Subcutaneous abdominal adipose tissue (tissue), 5 donors: Measurements from ENCODE around the gene TEX51.

Experiments
- H3K27ac ChIP-seq: one replicate; pipeline ENCODE4 v1.7.0; 2013; ENCODE audit warnings: low read depth, mild to moderate bottlenecking, inconsistent platforms, low read length, moderate library complexity
- H3K27me3 ChIP-seq, 5 donors: one replicate each; pipeline ENCODE4 v1.7.0; 2013; ENCODE audit warnings: low read length in 5 of 5, inconsistent platforms in 1 of 5; ENCODE audit not compliant: control insufficient read depth in 5 of 5, insufficient read depth in 4 of 5
- H3K36me3 ChIP-seq, 5 donors: one replicate each; pipeline ENCODE4 v1.7.0; 2013; ENCODE audit warnings: low read length in 5 of 5; ENCODE audit not compliant: control insufficient read depth in 5 of 5, insufficient read depth in 5 of 5
- H3K4me1 ChIP-seq, 5 donors: one replicate each; pipeline ENCODE4 v1.7.0; 2013; ENCODE audit warnings: low read length in 5 of 5, mild to moderate bottlenecking in 3 of 5, moderate library complexity in 1 of 5; ENCODE audit not compliant: control insufficient read depth in 5 of 5, insufficient read depth in 5 of 5
- H3K4me3 ChIP-seq, 5 donors: one replicate each; pipeline ENCODE4 v1.7.0; 2013; ENCODE audit warnings: low read length in 5 of 5, low read depth in 1 of 5
- H3K9ac ChIP-seq, 5 donors: one replicate each; pipeline ENCODE4 v1.7.0; 2013; ENCODE audit warnings: low read length in 5 of 5, mild to moderate bottlenecking in 4 of 5, moderate library complexity in 3 of 5
- H3K9me3 ChIP-seq, 5 donors: one replicate each; pipeline ENCODE4 v1.7.0; 2013; ENCODE audit warnings: low read length in 5 of 5; ENCODE audit not compliant: control insufficient read depth in 5 of 5
- donor health status: healthy.
- donor health status: healthy.
- donor health status: healthy.
- donor health status: healthy.
- donor health status: healthy.

TEX51 gene

GRCh38 chr2:126858013-126858412 is 40.7 kb upstream of the TEX51 start:
- Histone ChIP-seq H3K27me3 (no peaks in the 10 kb centered on the region), H3K9me3 (no peaks in the 10 kb centered on the region), H3K36me3 (no peaks in the 10 kb centered on the region), H3K4me1 (no peaks in the 10 kb centered on the region), H3K9ac (no peak overlapping the region), H3K27ac (no peak overlapping the region), H3K4me3 (no peak overlapping the region)

GRCh38 chr2:126858436-126858835 is 40.3 kb upstream of the TEX51 start:
- Histone ChIP-seq H3K9me3 (no peaks in the 10 kb centered on the region), H3K27me3 (no peaks in the 10 kb centered on the region), H3K4me1 (no peaks in the 10 kb centered on the region), H3K9ac (no peak overlapping the region), H3K4me3 (no peak overlapping the region), H3K36me3 (no peaks in the 10 kb centered on the region), H3K27ac (no peak overlapping the region)

DNA sequence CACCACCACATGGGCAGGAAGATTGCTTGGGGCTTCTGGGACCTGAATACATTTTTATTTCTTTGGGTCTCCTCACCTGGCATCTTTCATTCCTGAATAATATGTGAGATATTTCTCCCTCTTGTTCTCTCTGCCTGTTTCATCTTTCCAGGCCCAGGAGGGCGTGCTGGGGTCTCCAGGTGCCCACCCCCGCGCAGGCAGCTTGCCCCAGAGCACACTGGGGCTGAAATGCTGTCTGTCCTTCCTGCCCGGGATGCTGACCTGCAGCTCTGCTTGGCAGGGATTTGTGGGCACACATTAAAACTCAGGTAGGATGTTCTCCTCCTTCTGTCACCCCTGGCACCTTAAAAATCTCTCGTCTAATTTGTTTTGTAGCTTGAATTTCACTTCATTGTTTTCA is 39.7 kb upstream of the TEX51 start:
- no peak overlapping the region for H3K9ac ChIP-seq
- no peaks in the 10 kb centered on the region for H3K9me3 ChIP-seq
- H3K4me1 ChIP-seq, result no peaks in the 10 kb centered on the region
- no peak overlapping the region for H3K27ac ChIP-seq
- H3K4me3 ChIP-seq, result no peak overlapping the region
- H3K36me3 ChIP-seq, result no peaks in the 10 kb centered on the region
- H3K27me3 ChIP-seq, result no peaks in the 10 kb centered on the region

GRCh38 chr2:126859631-126860030 is 39.1 kb upstream of the TEX51 start:
- Histone ChIP-seq H3K4me1 (no peaks in the 10 kb centered on the region), H3K27me3 (no peaks in the 10 kb centered on the region), H3K9me3 (no peaks in the 10 kb centered on the region), H3K27ac (no peak overlapping the region), H3K9ac (no peak overlapping the region), H3K4me3 (no peak overlapping the region), H3K36me3 (no peaks in the 10 kb centered on the region)

DNA sequence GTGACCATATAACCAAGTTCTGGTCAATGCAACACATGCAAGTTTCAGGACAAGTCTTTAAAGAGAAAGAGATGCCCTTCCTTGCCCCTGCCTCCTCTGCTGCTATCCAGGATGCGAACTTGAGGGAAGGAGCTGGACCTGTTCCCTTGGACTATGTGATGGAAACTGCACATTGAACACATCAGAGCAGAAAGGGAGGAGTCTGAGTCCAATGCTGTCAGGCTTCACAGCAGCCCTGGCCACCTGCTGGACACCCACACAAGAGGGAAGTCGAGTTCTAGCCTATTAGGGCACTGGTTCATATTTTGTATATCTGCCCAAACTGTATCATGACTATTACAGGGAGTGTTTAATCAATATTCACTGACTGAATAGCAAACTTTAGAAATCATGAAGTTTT is 38.3 kb upstream of the TEX51 start:
- H3K27me3 ChIP-seq, result no peaks in the 10 kb centered on the region
- H3K4me1 ChIP-seq, result no peaks in the 10 kb centered on the region
- H3K36me3 ChIP-seq, result no peaks in the 10 kb centered on the region
- H3K27ac ChIP-seq, result no peak overlapping the region
- H3K9ac ChIP-seq, result no peak overlapping the region
- no peaks in the 10 kb centered on the region for H3K9me3 ChIP-seq
- no peak overlapping the region for H3K4me3 ChIP-seq

DNA sequence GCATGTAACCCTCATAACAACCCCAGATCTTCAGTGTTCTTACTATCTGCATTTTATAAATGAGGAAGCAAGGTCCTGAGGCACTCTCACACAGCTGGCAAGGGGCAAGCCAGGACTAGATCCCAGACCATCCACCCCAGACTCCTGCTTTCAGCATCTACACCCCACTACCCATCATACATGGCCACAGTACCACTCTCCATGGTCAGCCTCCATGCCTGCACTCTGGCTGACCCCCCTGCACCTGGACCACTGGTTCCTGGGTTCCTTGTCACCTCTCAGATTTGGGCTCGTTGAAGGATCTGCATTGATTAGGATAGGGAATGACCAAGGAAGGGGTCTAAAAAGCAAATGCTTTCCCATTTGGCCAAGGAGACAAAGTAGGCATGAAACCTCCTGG is 36.0 kb upstream of the TEX51 start:
- Histone ChIP-seq H3K4me1 (no peaks in the 10 kb centered on the region), H3K27me3 (no peaks in the 10 kb centered on the region), H3K4me3 (no peak overlapping the region), H3K9me3 (no peaks in the 10 kb centered on the region), H3K27ac (no peak overlapping the region), H3K36me3 (no peaks in the 10 kb centered on the region), H3K9ac (no peak overlapping the region)

GRCh38 chr2:126863336-126864015 is 35.2 kb upstream of the TEX51 start:
- no peaks in the 10 kb centered on the region for H3K36me3 ChIP-seq
- no peak overlapping the region for H3K4me3 ChIP-seq
- H3K9ac ChIP-seq, result no peak overlapping the region
- no peaks in the 10 kb centered on the region for H3K27me3 ChIP-seq
- no peaks in the 10 kb centered on the region for H3K9me3 ChIP-seq
- H3K4me1 ChIP-seq, result no peaks in the 10 kb centered on the region
- H3K27ac ChIP-seq, result no peak overlapping the region

DNA sequence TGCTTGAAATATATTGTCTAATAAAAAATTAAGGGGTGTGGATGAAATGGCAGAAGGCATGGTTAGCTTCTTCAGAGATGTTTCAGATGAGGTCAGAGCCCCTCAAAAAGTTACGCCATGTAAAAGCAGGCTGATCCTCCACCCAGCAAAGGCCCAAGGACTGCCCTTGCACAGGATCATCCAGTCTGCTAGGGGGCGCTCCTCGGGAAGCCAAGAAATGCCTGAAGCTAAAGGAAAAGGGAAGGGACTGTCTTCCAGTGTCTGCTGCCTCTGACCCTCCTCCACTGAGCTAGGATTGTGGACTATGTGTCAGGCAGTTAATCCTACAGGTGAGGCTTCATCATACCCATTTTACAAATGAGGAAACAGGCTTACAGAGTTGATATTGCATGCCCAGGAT is 33.8 kb upstream of the TEX51 start:
- no peak overlapping the region for H3K27ac ChIP-seq
- H3K9me3 ChIP-seq, result no peaks in the 10 kb centered on the region
- no peak overlapping the region for H3K4me3 ChIP-seq

GRCh38 chr2:126866451-126866850 is 32.2 kb upstream of the TEX51 start:
- H3K4me1 ChIP-seq, result no peaks in the 10 kb centered on the region
- H3K36me3 ChIP-seq, result no peaks in the 10 kb centered on the region
- no peaks in the 10 kb centered on the region for H3K9me3 ChIP-seq
- H3K4me3 ChIP-seq, result no peak overlapping the region
- no peak overlapping the region for H3K9ac ChIP-seq
- no peaks in the 10 kb centered on the region for H3K27me3 ChIP-seq
- no peak overlapping the region for H3K27ac ChIP-seq

More for the DNA sequence above, 33.8 kb upstream of the TEX51 start:
- no peaks in the 10 kb centered on the region for H3K36me3 ChIP-seq
- H3K27me3 ChIP-seq, result no peaks in the 10 kb centered on the region
- no peaks in the 10 kb centered on the region for H3K4me1 ChIP-seq
- H3K9ac ChIP-seq, result no peak overlapping the region

GRCh38 chr2:126874961-126875360 is 23.7 kb upstream of the TEX51 start:
- Histone ChIP-seq H3K9me3 (peaks cover 0 to 19% (median 13%) of the 10 kb centered on the region in 5 donors), H3K4me3 (no peak overlapping the region), H3K27ac (no peak overlapping the region), H3K36me3 (no peaks in the 10 kb centered on the region), H3K9ac (no peak overlapping the region), H3K4me1 (no peaks in the 10 kb centered on the region), H3K27me3 (peaks cover 0 to 5% (median 0%) of the 10 kb centered on the region in 5 donors)
